Subcutaneous adipose tissue (tissue), 4 donors: Measurements from ENCODE around the gene TTYH2. TPM values are rescaled to one million over a fixed set of nuclear protein-coding genes. Genes with fewer than 3 reads are reported as not detected.

Experiments
- CTCF ChIP-seq: fragments of 450-650 bp; IDR thresholded peaks from one replicate; pipeline ENCODE4 v1.5.1; 2016; ENCODE audit warnings: low read depth, mild to moderate bottlenecking, control low read depth, antibody characterized with exemption, moderate library complexity
- total RNA-seq, 4 donors: library from RNA; depleted of rRNA; stranded (reverse); fragments of >200 nt; gene quantifications; one replicate each; pipeline ENCODE4 v1.1.0, GENCODE V29; 2016

TTYH2 gene
- total RNA-seq, 4 donors from 2014 or later, result 4.6 to 14.4 (median 5.9) TPM

GRCh38 chr17:74202938-74203337 is 10.4 kb upstream of the TTYH2 start:
- no peak for TF ChIP-seq CTCF

GRCh38 chr17:74203439-74204240 is 9.7 kb upstream of the TTYH2 start, which contains the start of gene RPL38:
RPL38 (plus strand) TSS chr17:74203678; CDS start chr17:74203956, 278 bp downstream.
- TF ChIP-seq CTCF, result no peak

GRCh38 chr17:74204474-74204873 is 8.9 kb upstream of the TTYH2 start:
- no peak for TF ChIP-seq CTCF

- TF ChIP-seq CTCF, result no peak
Measured at GRCh38 chr17:74205274-74205673, 8.1 kb upstream of the TTYH2 start.

- no peak for TF ChIP-seq CTCF
Measured at GRCh38 chr17:74206332-74206818, 7.0 kb upstream of the TTYH2 start.

- TF ChIP-seq CTCF, result no peak
Measured at GRCh38 chr17:74210191-74211140, 2.9 kb upstream of the TTYH2 start.
